Fibroblast of lung (primary cell): ENCODE measurements around the gene OGFOD3. TPM values are rescaled to one million over a fixed set of nuclear protein-coding genes. Genes with fewer than 3 reads are reported as not detected.
A peak's percentile ranks its signal among the peaks of the same experiment; 100 is the strongest.
"Not testable (repeated sequence)": the region's sequence is repeated elsewhere in the genome, so short reads cannot be mapped to it uniquely, and the experiment has no call there.

ENCODE experiments used
- DNase-seq, 2 donors: peaks; one replicate each; pipeline versions ENCODE4 v3.0.0 to v3.0.0-alpha.2; 2010; ENCODE audit warnings: low read depth in 2 of 2
- H2AFZ ChIP-seq: 2 replicates; pipeline ENCODE4 v1.5.1; 2012; ENCODE audit warnings: low read length, control low read depth, inconsistent platforms
- H3K27ac ChIP-seq: 2 replicates; pipeline ENCODE4 v1.5.1; 2011; ENCODE audit warnings: low read length, control low read depth; ENCODE audit not compliant: insufficient read depth
- H3K27me3 ChIP-seq: 2 replicates; pipeline ENCODE4 v1.5.1; 2011; ENCODE audit warnings: mild to moderate bottlenecking, low read length; ENCODE audit not compliant: control insufficient read depth, insufficient read depth
- H3K36me3 ChIP-seq: 2 replicates; pipeline ENCODE4 v1.5.1; 2011; ENCODE audit warnings: low read length; ENCODE audit not compliant: control insufficient read depth, insufficient read depth
- H3K4me1 ChIP-seq: 2 replicates; pipeline ENCODE4 v1.5.1; 2011; ENCODE audit warnings: low read length; ENCODE audit not compliant: control insufficient read depth, insufficient read depth; ENCODE audit errors: extremely low read depth
- H3K4me2 ChIP-seq: 2 replicates; pipeline ENCODE4 v1.5.1; 2011; ENCODE audit warnings: low read length, control low read depth; ENCODE audit not compliant: insufficient read depth; ENCODE audit errors: extremely low read depth
- H3K4me3 ChIP-seq, 4 experiments: fragments of 200-600 bp in 1 of 4; sonication (generic) in 1 of 4; replicated peaks in 1 of 4; 2 replicates each; pipeline ENCODE4 v1.5.1; 2011 to 2016; ENCODE audit warnings: low read length in 4 of 4, low read depth in 3 of 4, mild to moderate bottlenecking in 3 of 4, control low read depth in 2 of 4, inconsistent platforms in 1 of 4, mixed read lengths in 1 of 4; ENCODE audit not compliant: insufficient read depth in 1 of 4; ENCODE audit errors: control extremely low read depth in 1 of 4
- H3K79me2 ChIP-seq: 2 replicates; pipeline ENCODE4 v1.5.1; 2012; ENCODE audit warnings: mild to moderate bottlenecking, low read length, inconsistent platforms; ENCODE audit not compliant: control insufficient read depth, insufficient read depth
- H3K9ac ChIP-seq: 2 replicates; pipeline ENCODE4 v1.5.1; 2011; ENCODE audit warnings: mild to moderate bottlenecking, low read length, control low read depth; ENCODE audit not compliant: insufficient read depth
- H3K9me3 ChIP-seq: 2 replicates; pipeline ENCODE4 v1.5.1; 2012; ENCODE audit warnings: low read depth, low read length; ENCODE audit not compliant: control insufficient read depth, insufficient read depth
- H4K20me1 ChIP-seq: 2 replicates; pipeline ENCODE4 v1.5.1; 2011; ENCODE audit warnings: low read length; ENCODE audit not compliant: control insufficient read depth, insufficient read depth; ENCODE audit errors: extremely low read depth
- CTCF ChIP-seq, 2 donors: IDR thresholded peaks in 1 of 2; conservative IDR thresholded peaks in 1 of 2; 1 replicate in 1 of 2; 2 replicates in 1 of 2; pipeline ENCODE4 v1.5.1; 2011 to 2012; ENCODE audit warnings: low read length in 2 of 2, control low read depth in 1 of 2, inconsistent platforms in 1 of 2, low read depth in 1 of 2, mild to moderate bottlenecking in 1 of 2
- EZH2 ChIP-seq: IDR thresholded peaks from 2 replicates; pipeline ENCODE4 v1.5.1; 2012; ENCODE audit warnings: low read length, control low read depth, mild to moderate bottlenecking; ENCODE audit errors: missing control alignments
- polyA plus RNA-seq, 2 donors: library from polyadenylated mRNA; depleted of rRNA in 1 of 2; stranded (reverse) in 1 of 2; unstranded in 1 of 2; fragments of >200 nt; gene quantifications; 2 replicates each; pipeline ENCODE4 v1.2.1, GENCODE V29; 2011 to 2012; ENCODE audit warnings: missing spikeins in 1 of 2
- total RNA-seq: library from RNA; depleted of rRNA; stranded (reverse); fragments of >200 nt; gene quantifications from 2 replicates; pipeline ENCODE4 v1.2.1, GENCODE V29; 2014

OGFOD3 gene
- total and polyA plus RNA-seq, 2 donors (not counting 1 experiment from before 2014, with no cell fraction given): 25.6 to 27.1 TPM

GRCh38 chr17:82380860-82381702, 37.3 kb downstream of the OGFOD3 start:
- H3K27me3 ChIP-seq: peaks cover 7% of the 10 kb centered on the region
- no peaks in the 10 kb centered on the region for H3K36me3 ChIP-seq
- H3K4me3 ChIP-seq: peak overlapping the region in 3 of 4 experiments; percentile 1 to 23 (median 16)
- no peaks in the 10 kb centered on the region for H3K79me2 ChIP-seq
- H3K9ac ChIP-seq: no peak overlapping the region
- no peaks in the 10 kb centered on the region for H4K20me1 ChIP-seq
- no peaks in the 10 kb centered on the region for H3K9me3 ChIP-seq
- no peak overlapping the region for H3K27ac ChIP-seq
- H3K4me1 ChIP-seq: no peaks in the 10 kb centered on the region
- DNase-seq: no peak
- peak overlapping the region; percentile 93 for H3K4me2 ChIP-seq
- TF ChIP-seq CTCF (conservative IDR thresholded peaks at IDR 0.05 in 1 of 2, IDR thresholded peaks at IDR 0.05 in 1 of 2; ENCODE audit: low read depth in 1 of 2, low read length in 2 of 2): no peak
- peak overlapping the region; percentile 69 for H2AFZ ChIP-seq

- Histone ChIP-seq H2AFZ (no peak overlapping the region), H3K79me2 (no peaks in the 10 kb centered on the region), H3K9me3 (no peaks in the 10 kb centered on the region), H3K4me3 (no peak overlapping the region), H3K36me3 (no peaks in the 10 kb centered on the region), H3K9ac (no peak overlapping the region), H3K27me3 (peaks cover 21% of the 10 kb centered on the region), H4K20me1 (no peaks in the 10 kb centered on the region), H3K4me2 (no peak overlapping the region), H3K27ac (no peak overlapping the region), H3K4me1 (no peaks in the 10 kb centered on the region)
- no peak for TF ChIP-seq EZH2
- no peak for TF ChIP-seq CTCF (conservative IDR thresholded peaks at IDR 0.05 in 1 of 2, IDR thresholded peaks at IDR 0.05 in 1 of 2; ENCODE audit: low read depth in 1 of 2, low read length in 2 of 2)
- no peak for DNase-seq
These were observed 39.7 kb downstream of the OGFOD3 start for GRCh38 chr17:82378741-82379021.

- Histone ChIP-seq H3K4me3 (no peak overlapping the region), H3K9ac (no peak overlapping the region), H3K4me1 (no peaks in the 10 kb centered on the region), H3K79me2 (no peaks in the 10 kb centered on the region), H2AFZ (no peak overlapping the region), H3K9me3 (no peaks in the 10 kb centered on the region), H3K27me3 (peaks cover 21% of the 10 kb centered on the region), H3K4me2 (no peak overlapping the region), H3K27ac (no peak overlapping the region), H3K36me3 (no peaks in the 10 kb centered on the region), H4K20me1 (no peaks in the 10 kb centered on the region)
- DNase-seq: no peak
- no peak for TF ChIP-seq CTCF (conservative IDR thresholded peaks at IDR 0.05 in 1 of 2, IDR thresholded peaks at IDR 0.05 in 1 of 2; ENCODE audit: low read depth in 1 of 2, low read length in 2 of 2)
- no peak for TF ChIP-seq EZH2
These were observed 40.3 kb downstream of the OGFOD3 start for GRCh38 chr17:82377924-82378740.

- H3K79me2 ChIP-seq, H3K4me2 ChIP-seq, H3K9ac ChIP-seq, H4K20me1 ChIP-seq, H2AFZ ChIP-seq, DNase-seq, H3K4me3 ChIP-seq, H3K36me3 ChIP-seq, H3K4me1 ChIP-seq, H3K9me3 ChIP-seq, H3K27ac ChIP-seq: not testable (repeated sequence)
- H3K27me3 ChIP-seq: peaks cover 28% of the 10 kb centered on the region
These were observed 41.1 kb downstream of the OGFOD3 start for GRCh38 chr17:82377294-82377693.
